Esophagus (tissue), 2 donors: ENCODE results near the gene CFAP119. TPM values are rescaled to one million over a fixed set of nuclear protein-coding genes. Genes with fewer than 3 reads are reported as not detected.
A peak's percentile ranks its signal among the peaks of the same experiment; 100 is the strongest.

Experiments
- H3K27ac ChIP-seq, 2 donors: one replicate each; pipeline ENCODE4 v1.5.1; 2013; ENCODE audit warnings: low read depth in 2 of 2, mild to moderate bottlenecking in 2 of 2, inconsistent platforms in 1 of 2, low read length in 1 of 2, moderate library complexity in 1 of 2
- H3K27me3 ChIP-seq, 2 donors: one replicate each; pipeline ENCODE4 v1.6.1; 2013; ENCODE audit warnings: low read length in 2 of 2, control low read depth in 1 of 2, mild to moderate bottlenecking in 1 of 2; ENCODE audit not compliant: insufficient read depth in 2 of 2, control insufficient read depth in 1 of 2
- H3K36me3 ChIP-seq, 2 donors: one replicate each; pipeline ENCODE4 v1.6.1; 2013; ENCODE audit warnings: low read length in 1 of 2; ENCODE audit not compliant: control insufficient read depth in 2 of 2, insufficient read depth in 2 of 2
- H3K4me1 ChIP-seq, 2 donors: one replicate each; pipeline ENCODE4 v1.6.1; 2013; ENCODE audit warnings: low read length in 1 of 2; ENCODE audit not compliant: control insufficient read depth in 2 of 2, insufficient read depth in 2 of 2
- H3K4me3 ChIP-seq, 2 donors: one replicate each; pipeline ENCODE4 v1.5.1; 2013; ENCODE audit warnings: low read length in 2 of 2, mild to moderate bottlenecking in 2 of 2, low read depth in 1 of 2, moderate library complexity in 1 of 2
- H3K9me3 ChIP-seq, 2 donors: one replicate each; pipeline ENCODE4 v1.6.1; 2013; ENCODE audit warnings: mild to moderate bottlenecking in 2 of 2, low read depth in 1 of 2, low read length in 1 of 2, moderate library complexity in 1 of 2; ENCODE audit not compliant: control insufficient read depth in 2 of 2, insufficient read depth in 1 of 2
- WGBS, 2 donors: extraction: QIAGEN DNeasy Blood & Tissue Kit; methylation state at CpG; one replicate each; pipeline ENCODE4 v1.1.7; 2013; 5-methylcytosine and 5-hydroxymethylcytosine counted together
- polyA plus RNA-seq, 2 donors: library from polyadenylated mRNA; stranded (reverse); fragments of 200-250 nt; gene quantifications; one replicate each; pipeline ENCODE4 v1.2.3, GENCODE V29; 2013
- donor health status: healthy with polysubstance abuse.
- donor health status: Bipolar disorder and iron deficiency.

Gene CFAP119
- polyA plus RNA-seq, 2 donors = 3.5 to 6.2 TPM

- Histone ChIP-seq H3K27ac (no peak overlapping the region), H3K4me3 (no peak overlapping the region), H3K9me3 (no peaks in the 10 kb centered on the region), H3K36me3 (no peaks in the 10 kb centered on the region), H3K27me3 (no peaks in the 10 kb centered on the region), H3K4me1 (no peaks in the 10 kb centered on the region)
- 90% methylated on average over 7 of the region's 7 CpGs for WGBS, 2 donors
Observed at GRCh38 chr16:30793508-30794069, 31.7 kb upstream of the CFAP119 start.

GRCh38 chr16:30787613-30788378, 25.9 kb upstream of the CFAP119 start:
- Histone ChIP-seq H3K27me3 (no peaks in the 10 kb centered on the region), H3K36me3 (peaks cover 0 to 12% of the 10 kb centered on the region in 2 donors), H3K9me3 (no peaks in the 10 kb centered on the region), H3K27ac (peak overlapping the region; percentile 57 to 66), H3K4me3 (peak overlapping the region; percentile 81 to 94), H3K4me1 (peaks cover 0 to 1% of the 10 kb centered on the region in 2 donors)
- 41 to 47% methylated on average over 11 of the region's 11 CpGs for WGBS, 2 donors

- WGBS, 2 donors = 1% methylated on average over 33 to 37 of the region's 37 CpGs
- H3K4me3 ChIP-seq = peak within 1 kb of the TSS; percentile 81 to 94
- peaks cover 2 to 19% of the 10 kb centered on the region in 2 donors for H3K36me3 ChIP-seq
- no peaks in the 10 kb centered on the region for H3K27me3 ChIP-seq
- peaks cover 0 to 1% of the 10 kb centered on the region in 2 donors for H3K4me1 ChIP-seq
- peak within 1 kb of the TSS; percentile 57 to 66 for H3K27ac ChIP-seq
- no peaks in the 10 kb centered on the region for H3K9me3 ChIP-seq
Observed at GRCh38 chr16:30786936-30787612, 25.2 kb upstream of the CFAP119 start, which contains the start of gene ZNF629. Gene ZNF629 (minus strand): TSS chr16:30787205. CDS start chr16:30784482, 2,723 bp downstream.

- WGBS, 2 donors = 4 to 10% methylated on average over 35 to 57 of the region's 57 CpGs
- H3K27ac ChIP-seq = peak overlapping the region; percentile 57 to 66
- no peaks in the 10 kb centered on the region for H3K9me3 ChIP-seq
- H3K4me1 ChIP-seq = peaks cover 0 to 1% of the 10 kb centered on the region in 2 donors
- peaks cover 2 to 19% of the 10 kb centered on the region in 2 donors for H3K36me3 ChIP-seq
- peak overlapping the region; percentile 81 to 94 for H3K4me3 ChIP-seq
- H3K27me3 ChIP-seq = no peaks in the 10 kb centered on the region
Observed at GRCh38 chr16:30786115-30786935, 24.5 kb upstream of the CFAP119 start.

DNA sequence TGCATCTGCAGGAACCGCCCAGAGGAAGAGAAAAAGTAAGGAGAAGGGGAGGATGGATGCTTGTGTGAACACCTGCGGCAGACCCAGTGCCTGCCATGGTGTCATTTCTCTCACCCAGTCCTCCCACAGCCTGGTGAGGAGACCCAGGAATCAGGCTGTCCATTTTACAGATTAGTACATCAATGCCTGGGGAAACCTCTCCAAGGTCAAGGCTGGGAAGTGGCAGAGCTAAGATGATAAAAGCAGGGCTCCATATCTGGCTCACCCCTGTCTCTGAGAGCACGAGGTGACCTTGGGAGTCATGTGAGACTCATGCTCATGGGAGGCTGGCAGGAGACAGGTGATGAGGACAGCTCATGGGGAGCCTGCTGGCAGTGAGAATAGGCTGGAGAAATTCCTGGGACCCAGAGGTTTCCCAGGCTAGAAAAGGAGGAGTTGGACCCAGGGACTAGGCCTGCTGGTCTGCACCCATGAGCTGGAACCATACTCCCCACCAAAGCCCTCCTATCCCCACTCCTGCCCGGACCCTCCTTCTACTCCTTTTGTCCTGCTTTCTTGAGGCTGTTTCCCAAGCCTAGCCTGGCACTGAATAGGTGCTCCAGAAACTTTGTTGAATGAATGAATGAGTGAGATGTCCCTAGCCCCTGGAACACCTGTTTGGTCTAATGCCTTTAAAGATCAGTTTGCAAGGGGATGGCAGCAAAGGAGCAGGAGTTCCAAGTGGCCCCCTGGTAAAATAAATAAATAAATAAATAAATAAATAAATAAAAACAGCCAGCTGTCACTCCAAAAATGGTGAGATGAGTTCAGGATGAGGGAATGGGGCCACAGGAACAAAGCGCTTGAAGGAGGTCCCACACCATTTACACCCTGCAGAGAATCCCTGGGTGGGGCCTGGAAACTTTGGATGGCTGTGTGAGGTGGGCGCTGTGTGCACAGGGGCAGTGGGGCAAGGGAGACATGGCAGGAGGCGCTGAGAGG, 23.6 kb upstream of the CFAP119 start:
- Histone ChIP-seq H3K4me3 (peak overlapping the region in 1 of 2 donors; percentile 94), H3K9me3 (no peaks in the 10 kb centered on the region), H3K36me3 (peaks cover 2 to 19% of the 10 kb centered on the region in 2 donors), H3K4me1 (peaks cover 0 to 1% of the 10 kb centered on the region in 2 donors), H3K27me3 (no peaks in the 10 kb centered on the region), H3K27ac (peak overlapping the region in 1 of 2 donors; percentile 14)
- WGBS, 2 donors = 71% methylated on average over 7 of the region's 7 CpGs

GRCh38 chr16:30784215-30784614, 22.4 kb upstream of the CFAP119 start:
- H3K9me3 ChIP-seq = no peaks in the 10 kb centered on the region
- peaks cover 0 to 1% of the 10 kb centered on the region in 2 donors for H3K4me1 ChIP-seq
- H3K4me3 ChIP-seq = no peak overlapping the region
- H3K27ac ChIP-seq = no peak overlapping the region
- H3K36me3 ChIP-seq = peaks cover 2 to 19% of the 10 kb centered on the region in 2 donors
- no peaks in the 10 kb centered on the region for H3K27me3 ChIP-seq
- 86 to 88% methylated on average over 18 of the region's 18 CpGs for WGBS, 2 donors

GRCh38 chr16:30783280-30784109, 21.6 kb upstream of the CFAP119 start:
- no peak overlapping the region for H3K4me3 ChIP-seq
- WGBS, 2 donors = 95% methylated on average over 57 of the region's 57 CpGs
- H3K4me1 ChIP-seq = peaks cover 0 to 1% of the 10 kb centered on the region in 2 donors
- no peaks in the 10 kb centered on the region for H3K27me3 ChIP-seq
- H3K9me3 ChIP-seq = no peaks in the 10 kb centered on the region
- H3K36me3 ChIP-seq = peaks cover 2 to 19% of the 10 kb centered on the region in 2 donors
- H3K27ac ChIP-seq = no peak overlapping the region
